Fibroblast of lung (primary cell): ENCODE data around the gene BICRA. TPM values are rescaled to one million over a fixed set of nuclear protein-coding genes. Genes with fewer than 3 reads are reported as not detected.
"Not testable (repeated sequence)": the region's sequence is repeated elsewhere in the genome, so short reads cannot be mapped to it uniquely, and the experiment has no call there.

Experiments used
- DNase-seq, 2 donors: peaks; one replicate each; pipeline versions ENCODE4 v3.0.0 to v3.0.0-alpha.2; 2010; ENCODE audit warnings: low read depth in 2 of 2
- H2AFZ ChIP-seq: 2 replicates; pipeline ENCODE4 v1.5.1; 2012; ENCODE audit warnings: low read length, control low read depth, inconsistent platforms
- H3K27ac ChIP-seq: 2 replicates; pipeline ENCODE4 v1.5.1; 2011; ENCODE audit warnings: low read length, control low read depth; ENCODE audit not compliant: insufficient read depth
- H3K27me3 ChIP-seq: 2 replicates; pipeline ENCODE4 v1.5.1; 2011; ENCODE audit warnings: mild to moderate bottlenecking, low read length; ENCODE audit not compliant: control insufficient read depth, insufficient read depth
- H3K36me3 ChIP-seq: 2 replicates; pipeline ENCODE4 v1.5.1; 2011; ENCODE audit warnings: low read length; ENCODE audit not compliant: control insufficient read depth, insufficient read depth
- H3K4me1 ChIP-seq: 2 replicates; pipeline ENCODE4 v1.5.1; 2011; ENCODE audit warnings: low read length; ENCODE audit not compliant: control insufficient read depth, insufficient read depth; ENCODE audit errors: extremely low read depth
- H3K4me2 ChIP-seq: 2 replicates; pipeline ENCODE4 v1.5.1; 2011; ENCODE audit warnings: low read length, control low read depth; ENCODE audit not compliant: insufficient read depth; ENCODE audit errors: extremely low read depth
- H3K4me3 ChIP-seq, 4 experiments: fragments of 200-600 bp in 1 of 4; sonication (generic) in 1 of 4; replicated peaks in 1 of 4; 2 replicates each; pipeline ENCODE4 v1.5.1; 2011 to 2016; ENCODE audit warnings: low read length in 4 of 4, low read depth in 3 of 4, mild to moderate bottlenecking in 3 of 4, control low read depth in 2 of 4, inconsistent platforms in 1 of 4, mixed read lengths in 1 of 4; ENCODE audit not compliant: insufficient read depth in 1 of 4; ENCODE audit errors: control extremely low read depth in 1 of 4
- H3K79me2 ChIP-seq: 2 replicates; pipeline ENCODE4 v1.5.1; 2012; ENCODE audit warnings: mild to moderate bottlenecking, low read length, inconsistent platforms; ENCODE audit not compliant: control insufficient read depth, insufficient read depth
- H3K9ac ChIP-seq: 2 replicates; pipeline ENCODE4 v1.5.1; 2011; ENCODE audit warnings: mild to moderate bottlenecking, low read length, control low read depth; ENCODE audit not compliant: insufficient read depth
- H3K9me3 ChIP-seq: 2 replicates; pipeline ENCODE4 v1.5.1; 2012; ENCODE audit warnings: low read depth, low read length; ENCODE audit not compliant: control insufficient read depth, insufficient read depth
- H4K20me1 ChIP-seq: 2 replicates; pipeline ENCODE4 v1.5.1; 2011; ENCODE audit warnings: low read length; ENCODE audit not compliant: control insufficient read depth, insufficient read depth; ENCODE audit errors: extremely low read depth
- CTCF ChIP-seq, 2 donors: IDR thresholded peaks in 1 of 2; conservative IDR thresholded peaks in 1 of 2; 1 replicate in 1 of 2; 2 replicates in 1 of 2; pipeline ENCODE4 v1.5.1; 2011 to 2012; ENCODE audit warnings: low read length in 2 of 2, control low read depth in 1 of 2, inconsistent platforms in 1 of 2, low read depth in 1 of 2, mild to moderate bottlenecking in 1 of 2
- EZH2 ChIP-seq: IDR thresholded peaks from 2 replicates; pipeline ENCODE4 v1.5.1; 2012; ENCODE audit warnings: low read length, control low read depth, mild to moderate bottlenecking; ENCODE audit errors: missing control alignments
- polyA plus RNA-seq, 2 donors: library from polyadenylated mRNA; depleted of rRNA in 1 of 2; stranded (reverse) in 1 of 2; unstranded in 1 of 2; fragments of >200 nt; gene quantifications; 2 replicates each; pipeline ENCODE4 v1.2.1, GENCODE V29; 2011 to 2012; ENCODE audit warnings: missing spikeins in 1 of 2
- total RNA-seq: library from RNA; depleted of rRNA; stranded (reverse); fragments of >200 nt; gene quantifications from 2 replicates; pipeline ENCODE4 v1.2.1, GENCODE V29; 2014

BICRA gene
- total and polyA plus RNA-seq, 2 donors (not counting 1 experiment from before 2014, with no cell fraction given) = 0.44 to 3.8 TPM

- Histone ChIP-seq H3K9me3 (no peaks in the 10 kb centered on the region), H3K36me3 (peaks cover 24% of the 10 kb centered on the region), H3K9ac (peak overlapping the region; percentile 10), H3K27ac (peak overlapping the region; percentile 15), H3K79me2 (peaks cover 60% of the 10 kb centered on the region), H2AFZ (no peak overlapping the region), H4K20me1 (no peaks in the 10 kb centered on the region), H3K4me2 (peak overlapping the region; percentile 61), H3K4me1 (peaks cover 33% of the 10 kb centered on the region), H3K4me3 (peak overlapping the region in 3 of 4 experiments; percentile 4 to 43 (median 17)), H3K27me3 (no peaks in the 10 kb centered on the region)
- no peak for TF ChIP-seq EZH2
- no peak for TF ChIP-seq CTCF (conservative IDR thresholded peaks at IDR 0.05 in 1 of 2, IDR thresholded peaks at IDR 0.05 in 1 of 2; ENCODE audit: low read depth in 1 of 2, low read length in 2 of 2)
- DNase-seq = no peak
Observed at GRCh38 chr19:47716270-47716937, 107.5 kb downstream of the BICRA start.

GRCh38 chr19:47718415-47719046 lies 109.6 kb downstream of the BICRA start:
- not testable (repeated sequence) for H3K27me3 ChIP-seq, H3K9me3 ChIP-seq, H4K20me1 ChIP-seq, DNase-seq, H2AFZ ChIP-seq
- Histone ChIP-seq H3K36me3 (peaks cover 26% of the 10 kb centered on the region), H3K4me3 (peak overlapping the region; percentile 11 to 44 (median 13)), H3K79me2 (peaks cover 59% of the 10 kb centered on the region), H3K4me2 (peak overlapping the region; percentile 88), H3K9ac (peak overlapping the region; percentile 53), H3K4me1 (peaks cover 44% of the 10 kb centered on the region), H3K27ac (peak overlapping the region; percentile 86)

- peak overlapping the region in 3 of 4 experiments; percentile 21 to 46 (median 40) for H3K4me3 ChIP-seq
- peak; percentile 98 to 99 for DNase-seq
- peaks cover 28% of the 10 kb centered on the region for H3K36me3 ChIP-seq
- H3K4me1 ChIP-seq = peaks cover 50% of the 10 kb centered on the region
- peak overlapping the region; percentile 86 for H3K27ac ChIP-seq
- TF ChIP-seq CTCF (conservative IDR thresholded peaks at IDR 0.05 in 1 of 2, IDR thresholded peaks at IDR 0.05 in 1 of 2; ENCODE audit: low read depth in 1 of 2, low read length in 2 of 2) (no peak), EZH2 (no peak)
- peak overlapping the region; percentile 53 for H3K9ac ChIP-seq
- no peaks in the 10 kb centered on the region for H3K9me3 ChIP-seq
- H3K4me2 ChIP-seq = peak overlapping the region; percentile 97
- H4K20me1 ChIP-seq = no peaks in the 10 kb centered on the region
- no peaks in the 10 kb centered on the region for H3K27me3 ChIP-seq
- no peak overlapping the region for H2AFZ ChIP-seq
- peaks cover 57% of the 10 kb centered on the region for H3K79me2 ChIP-seq
Observed at GRCh38 chr19:47719047-47719859, 110.3 kb downstream of the BICRA start.
